MM.1S (cell line): ENCODE results near the gene TCP11.

Source experiments
- DNase-seq: peaks from one replicate; pipeline ENCODE4 v3.0.0-alpha.2; 2015
- H2AFZ ChIP-seq: fragments of 300-600 bp; sonication (generic); 2 replicates; pipeline ENCODE4 v1.6.0; 2016; ENCODE audit warnings: antibody characterized with exemption, low read length
- H3F3A ChIP-seq: fragments of 300-600 bp; sonication (generic); 2 replicates; pipeline ENCODE4 v1.6.1; 2016; ENCODE audit warnings: mild to moderate bottlenecking, antibody characterized with exemption, low read length, moderate library complexity, mixed read lengths; ENCODE audit not compliant: insufficient read depth
- H3K27ac ChIP-seq: fragments of 300-600 bp; sonication (generic); 2 replicates; pipeline ENCODE4 v1.5.1; 2016; ENCODE audit warnings: mild to moderate bottlenecking, low read length
- H3K27me3 ChIP-seq: fragments of 300-600 bp; sonication (generic); replicated peaks from 2 replicates; pipeline ENCODE4 v1.6.0; 2016; ENCODE audit warnings: low read length; ENCODE audit not compliant: insufficient read depth
- H3K36me3 ChIP-seq: fragments of 300-600 bp; sonication (generic); replicated peaks from 2 replicates; pipeline ENCODE4 v1.6.1; 2016; ENCODE audit warnings: mild to moderate bottlenecking, low read length, mixed read lengths; ENCODE audit not compliant: insufficient read depth
- H3K4me1 ChIP-seq: fragments of 300-600 bp; sonication (generic); 2 replicates; pipeline ENCODE4 v1.6.1; 2016; ENCODE audit warnings: low read length, mixed read lengths
- H3K4me2 ChIP-seq: fragments of 300-600 bp; sonication (generic); 2 replicates; pipeline ENCODE4 v1.6.0; 2016; ENCODE audit warnings: low read depth, low read length
- H3K4me3 ChIP-seq: fragments of 300-600 bp; sonication (generic); 2 replicates; pipeline ENCODE4 v1.5.1; 2016; ENCODE audit warnings: low read length, mixed read lengths
- H3K79me2 ChIP-seq: fragments of 300-600 bp; sonication (generic); 2 replicates; pipeline ENCODE4 v1.6.1; 2016; ENCODE audit warnings: mixed run types, low read length, mixed read lengths
- H3K9ac ChIP-seq: fragments of 300-600 bp; sonication (generic); 2 replicates; pipeline ENCODE4 v1.6.1; 2016; ENCODE audit warnings: low read length, mixed read lengths
- H3K9me2 ChIP-seq: fragments of 300-600 bp; sonication (generic); replicated peaks from 2 replicates; pipeline ENCODE4 v1.6.1; 2016; ENCODE audit warnings: mild to moderate bottlenecking, low read length, mixed read lengths; ENCODE audit not compliant: insufficient read depth
- H3K9me3 ChIP-seq: fragments of 300-600 bp; sonication (generic); replicated peaks from 2 replicates; pipeline ENCODE4 v1.6.1; 2016; ENCODE audit warnings: mild to moderate bottlenecking, low read length, mixed read lengths; ENCODE audit not compliant: insufficient read depth
- H4K20me1 ChIP-seq: fragments of 300-600 bp; sonication (generic); 2 replicates; pipeline ENCODE4 v1.6.1; 2016; ENCODE audit warnings: mild to moderate bottlenecking, low read length, moderate library complexity, mixed read lengths; ENCODE audit not compliant: insufficient read depth
- EZH2 ChIP-seq: fragments of 300-600 bp; sonication (generic); optimal IDR thresholded peaks from 2 replicates; pipeline ENCODE3; 2017; ENCODE audit warnings: low read depth, mild to moderate bottlenecking, antibody characterized with exemption, low read length, mixed read lengths
- EZH2phosphoT487 ChIP-seq: fragments of 300-600 bp; sonication (generic); IDR thresholded peaks from 2 replicates; pipeline ENCODE4 v1.6.1; 2018; ENCODE audit warnings: antibody characterized with exemption, low read length
- TF ChIP-seq, protein P1 (sequence below): fragments of 300-600 bp; sonication (generic); IDR thresholded peaks from 2 replicates; pipeline ENCODE4 v1.5.1; 2016; ENCODE audit warnings: antibody characterized with exemption, low read length, mixed read lengths

Gene TCP11

DNA sequence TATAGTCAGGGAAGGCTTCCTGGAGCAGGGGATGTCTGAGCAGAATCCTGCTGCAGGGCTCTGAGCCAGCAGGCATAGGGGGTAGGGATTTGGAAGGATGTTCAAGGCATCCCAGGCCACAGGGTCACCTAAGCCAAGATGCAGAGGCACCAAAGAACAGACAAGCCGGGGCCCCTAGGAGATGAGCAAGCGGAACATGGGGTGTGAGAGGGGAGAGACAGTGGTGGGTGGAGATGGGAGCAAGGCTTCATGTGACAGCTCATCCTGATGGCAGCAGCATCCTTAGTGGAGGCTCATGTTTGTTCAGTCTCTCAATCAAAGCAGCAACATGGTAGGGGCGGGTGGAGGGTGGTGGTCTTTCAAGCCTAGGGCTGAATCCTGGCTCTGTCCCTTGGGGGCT is 29.8 kb upstream of the TCP11 start:
- Histone ChIP-seq H3K4me1 (no peaks in the 10 kb centered on the region), H3K9me3 (no peaks in the 10 kb centered on the region), H3K27ac (no peak overlapping the region), H3K36me3 (no peaks in the 10 kb centered on the region), H3K79me2 (no peaks in the 10 kb centered on the region), H4K20me1 (no peaks in the 10 kb centered on the region), H3K9me2 (no peaks in the 10 kb centered on the region), H3K27me3 (no peaks in the 10 kb centered on the region), H3K4me3 (no peak overlapping the region), H2AFZ (no peak overlapping the region), H3F3A (no peaks in the 10 kb centered on the region), H3K9ac (no peak overlapping the region), H3K4me2 (no peak overlapping the region)
- no peak for TF ChIP-seq EZH2phosphoT487
- no peak for TF ChIP-seq EZH2
- TF ChIP-seq, protein P1, sequence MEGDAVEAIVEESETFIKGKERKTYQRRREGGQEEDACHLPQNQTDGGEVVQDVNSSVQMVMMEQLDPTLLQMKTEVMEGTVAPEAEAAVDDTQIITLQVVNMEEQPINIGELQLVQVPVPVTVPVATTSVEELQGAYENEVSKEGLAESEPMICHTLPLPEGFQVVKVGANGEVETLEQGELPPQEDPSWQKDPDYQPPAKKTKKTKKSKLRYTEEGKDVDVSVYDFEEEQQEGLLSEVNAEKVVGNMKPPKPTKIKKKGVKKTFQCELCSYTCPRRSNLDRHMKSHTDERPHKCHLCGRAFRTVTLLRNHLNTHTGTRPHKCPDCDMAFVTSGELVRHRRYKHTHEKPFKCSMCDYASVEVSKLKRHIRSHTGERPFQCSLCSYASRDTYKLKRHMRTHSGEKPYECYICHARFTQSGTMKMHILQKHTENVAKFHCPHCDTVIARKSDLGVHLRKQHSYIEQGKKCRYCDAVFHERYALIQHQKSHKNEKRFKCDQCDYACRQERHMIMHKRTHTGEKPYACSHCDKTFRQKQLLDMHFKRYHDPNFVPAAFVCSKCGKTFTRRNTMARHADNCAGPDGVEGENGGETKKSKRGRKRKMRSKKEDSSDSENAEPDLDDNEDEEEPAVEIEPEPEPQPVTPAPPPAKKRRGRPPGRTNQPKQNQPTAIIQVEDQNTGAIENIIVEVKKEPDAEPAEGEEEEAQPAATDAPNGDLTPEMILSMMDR = no peak
- DNase-seq = no peak

DNA sequence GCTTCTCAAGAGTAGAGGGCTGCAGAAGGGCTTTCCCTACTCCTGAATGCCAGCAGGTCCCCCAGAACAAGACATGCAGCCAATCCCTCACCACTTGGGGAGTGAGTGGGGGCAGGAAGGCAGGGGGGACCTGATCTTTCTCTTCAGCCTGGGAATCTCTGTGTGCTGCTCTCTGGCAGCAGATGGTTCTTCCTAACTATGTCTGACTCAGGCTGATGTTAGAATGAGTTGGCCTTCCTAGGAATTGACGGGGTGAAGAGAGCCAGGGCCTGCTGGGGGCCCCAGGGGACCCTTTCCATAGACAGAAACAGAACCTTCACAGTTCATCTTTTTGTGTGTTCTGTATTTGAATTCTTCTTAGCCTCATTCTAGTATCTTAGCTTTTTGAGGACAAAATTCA is 29.0 kb upstream of the TCP11 start:
- Histone ChIP-seq H4K20me1 (no peaks in the 10 kb centered on the region), H3F3A (no peaks in the 10 kb centered on the region), H2AFZ (no peak overlapping the region), H3K9me2 (no peaks in the 10 kb centered on the region), H3K27ac (no peak overlapping the region), H3K4me3 (no peak overlapping the region), H3K79me2 (no peaks in the 10 kb centered on the region), H3K9ac (no peak overlapping the region), H3K9me3 (no peaks in the 10 kb centered on the region), H3K4me1 (no peaks in the 10 kb centered on the region), H3K4me2 (no peak overlapping the region), H3K27me3 (no peaks in the 10 kb centered on the region), H3K36me3 (no peaks in the 10 kb centered on the region)
- TF ChIP-seq, protein P1 = no peak
- no peak for TF ChIP-seq EZH2phosphoT487
- TF ChIP-seq EZH2 = no peak
- DNase-seq = no peak

DNA sequence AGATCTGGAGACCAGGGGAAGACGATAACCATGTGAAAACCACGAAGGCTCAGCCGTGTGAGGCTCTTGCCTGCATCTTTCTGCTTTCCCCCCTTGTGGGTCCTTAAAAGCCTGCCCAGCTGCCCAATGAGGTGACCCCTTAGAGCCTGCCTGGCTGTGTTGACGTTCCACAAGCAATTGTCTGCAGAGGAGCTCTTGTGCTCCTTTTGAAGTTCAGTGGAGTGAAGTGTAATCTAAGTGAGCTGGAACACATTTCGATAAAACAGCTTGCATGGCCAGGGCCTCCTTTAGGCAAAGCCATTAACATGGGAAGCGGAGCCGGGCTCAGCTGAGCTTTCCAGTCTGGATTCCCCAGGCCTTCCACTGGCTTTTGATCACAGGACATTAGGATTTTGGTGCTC is 27.3 kb upstream of the TCP11 start:
- no peaks in the 10 kb centered on the region for H3K9me3 ChIP-seq
- H3F3A ChIP-seq = no peaks in the 10 kb centered on the region
- DNase-seq = no peak
- H3K36me3 ChIP-seq = no peaks in the 10 kb centered on the region
- H3K9me2 ChIP-seq = no peaks in the 10 kb centered on the region
- no peaks in the 10 kb centered on the region for H3K4me1 ChIP-seq
- no peak overlapping the region for H3K27ac ChIP-seq
- H3K27me3 ChIP-seq = no peaks in the 10 kb centered on the region
- TF ChIP-seq, protein P1 = no peak
- TF ChIP-seq EZH2phosphoT487 (no peak), EZH2 (no peak)
- H4K20me1 ChIP-seq = no peaks in the 10 kb centered on the region
- no peak overlapping the region for H3K4me3 ChIP-seq
- H3K4me2 ChIP-seq = no peak overlapping the region
- H3K79me2 ChIP-seq = no peaks in the 10 kb centered on the region
- H3K9ac ChIP-seq = no peak overlapping the region
- no peak overlapping the region for H2AFZ ChIP-seq
